GM13977 (cell line): ENCODE results near the gene LRP1B.
"Not testable (repeated sequence)": the region's sequence is repeated elsewhere in the genome, so short reads cannot be mapped to it uniquely, and the experiment has no call there.

Experiments used
- DNase-seq: peaks from one replicate; pipeline ENCODE4 v3.0.0; 2012; ENCODE audit warnings: low spot score
- CTCF ChIP-seq: IDR thresholded peaks from 2 replicates; pipeline ENCODE4 v1.5.1; 2012; ENCODE audit warnings: mild to moderate bottlenecking, control low read depth; ENCODE audit not compliant: insufficient read depth; ENCODE audit errors: extremely low read depth, missing control alignments
- in situ Hi-C: fragments of 300-500 bp; cut with MboI; formaldehyde crosslinking; loops from one replicate; pipeline ENCODE4 v1.12.0; 2022; ENCODE audit warnings: low sequenced_read_pairs, low pct_unique_long_range_greater_than_20kb, mixed read lengths, inconsistent platforms; ENCODE audit not compliant: unreplicated experiment

LRP1B gene

GRCh38 chr2:140288726-140289125, 1842.1 kb downstream of the LRP1B start:
- no peak for TF ChIP-seq CTCF
- DNase-seq: no peak
- in situ Hi-C loops: no loop called here

GRCh38 chr2:140288213-140288612, 1842.6 kb downstream of the LRP1B start:
- no peak for DNase-seq
- in situ Hi-C loops: no loop called here
- TF ChIP-seq CTCF: no peak

- in situ Hi-C loops: no loop called here
- no peak for TF ChIP-seq CTCF
- no peak for DNase-seq
Observed at GRCh38 chr2:140286377-140286776, 1844.4 kb downstream of the LRP1B start.

GRCh38 chr2:140277344-140277743, 1853.5 kb downstream of the LRP1B start:
- in situ Hi-C loops, DNase-seq: not testable (repeated sequence)

- no peak for DNase-seq
- no peak for TF ChIP-seq CTCF
- in situ Hi-C loops: no loop called here
Observed at GRCh38 chr2:140276661-140277060, 1854.2 kb downstream of the LRP1B start.

GRCh38 chr2:140275427-140275826, 1855.4 kb downstream of the LRP1B start:
- DNase-seq: no peak
- in situ Hi-C loops: no loop called here
- TF ChIP-seq CTCF: no peak

- TF ChIP-seq CTCF: no peak
- in situ Hi-C loops: no loop called here
- no peak for DNase-seq
Observed at GRCh38 chr2:140274891-140275290, 1855.9 kb downstream of the LRP1B start.
